ENCODE results near the gene TWNK.
A peak's percentile ranks its signal among the peaks of the same experiment; 100 is the strongest.

The TWNK gene

GRCh38 chr10:101012525-101013364 lies 25.4 kb downstream of the TWNK start:
- no peak for TF ChIP-seq EZH2 (IDR thresholded peaks at IDR 0.05; ENCODE audit: borderline replicate concordance, low read length)
- TF ChIP-seq CTCF (IDR thresholded peaks at IDR 0.05; ENCODE audit: low read length): peak; percentile 86
- Histone ChIP-seq H2AFZ (ENCODE audit: low read length) (no peak overlapping the region), H3K79me2 (ENCODE audit: insufficient read depth, low read length) (no peaks in the 10 kb centered on the region), H3K27me3 (ENCODE audit: insufficient read depth, low read length) (no peaks in the 10 kb centered on the region), H3K4me1 (ENCODE audit: insufficient read depth, low read length, severe bottlenecking) (no peaks in the 10 kb centered on the region), H3F3A (ENCODE audit: insufficient read depth, low read length) (no peaks in the 10 kb centered on the region), H3K4me3 (ENCODE audit: low read depth, low read length, poor library complexity, severe bottlenecking) (no peak overlapping the region), H3K9me2 (ENCODE audit: low read depth, low read length) (no peaks in the 10 kb centered on the region), H3K4me2 (ENCODE audit: low read length) (no peak overlapping the region), H3K27ac (ENCODE audit: low read depth, low read length, poor library complexity, severe bottlenecking) (no peak overlapping the region), H3K9me3 (ENCODE audit: low read length) (no peaks in the 10 kb centered on the region), H4K20me1 (ENCODE audit: insufficient read depth, low read length) (no peaks in the 10 kb centered on the region), H3K36me3 (ENCODE audit: insufficient read depth, low read length) (no peaks in the 10 kb centered on the region), H3K9ac (ENCODE audit: low read length) (no peak overlapping the region)

- no peaks in the 10 kb centered on the region for H3K79me2 ChIP-seq (ENCODE audit: insufficient read depth, low read length)
- no peaks in the 10 kb centered on the region for H4K20me1 ChIP-seq (ENCODE audit: insufficient read depth, low read length)
- no peaks in the 10 kb centered on the region for H3K9me3 ChIP-seq (ENCODE audit: low read length)
- no peak overlapping the region for H3K27ac ChIP-seq (ENCODE audit: low read depth, low read length, poor library complexity, severe bottlenecking)
- no peaks in the 10 kb centered on the region for H3K36me3 ChIP-seq (ENCODE audit: insufficient read depth, low read length)
- H3K9ac ChIP-seq (ENCODE audit: low read length): no peak overlapping the region
- H3K9me2 ChIP-seq (ENCODE audit: low read depth, low read length): no peaks in the 10 kb centered on the region
- no peaks in the 10 kb centered on the region for H3F3A ChIP-seq (ENCODE audit: insufficient read depth, low read length)
- no peaks in the 10 kb centered on the region for H3K27me3 ChIP-seq (ENCODE audit: insufficient read depth, low read length)
- H3K4me3 ChIP-seq (ENCODE audit: low read depth, low read length, poor library complexity, severe bottlenecking): no peak overlapping the region
- H2AFZ ChIP-seq (ENCODE audit: low read length): no peak overlapping the region
- TF ChIP-seq EZH2 (IDR thresholded peaks at IDR 0.05; ENCODE audit: borderline replicate concordance, low read length) (no peak), CTCF (IDR thresholded peaks at IDR 0.05; ENCODE audit: low read length) (no peak)
- no peaks in the 10 kb centered on the region for H3K4me1 ChIP-seq (ENCODE audit: insufficient read depth, low read length, severe bottlenecking)
- H3K4me2 ChIP-seq (ENCODE audit: low read length): no peak overlapping the region
These were observed 26.1 kb downstream of the TWNK start for GRCh38 chr10:101013365-101013825.

- no peaks in the 10 kb centered on the region for H3K79me2 ChIP-seq (ENCODE audit: insufficient read depth, low read length)
- H3K27me3 ChIP-seq (ENCODE audit: insufficient read depth, low read length): no peaks in the 10 kb centered on the region
- H4K20me1 ChIP-seq (ENCODE audit: insufficient read depth, low read length): no peaks in the 10 kb centered on the region
- H3K4me2 ChIP-seq (ENCODE audit: low read length): no peak overlapping the region
- no peaks in the 10 kb centered on the region for H3F3A ChIP-seq (ENCODE audit: insufficient read depth, low read length)
- no peak overlapping the region for H3K4me3 ChIP-seq (ENCODE audit: low read depth, low read length, poor library complexity, severe bottlenecking)
- H3K9me2 ChIP-seq (ENCODE audit: low read depth, low read length): no peaks in the 10 kb centered on the region
- H3K27ac ChIP-seq (ENCODE audit: low read depth, low read length, poor library complexity, severe bottlenecking): no peak overlapping the region
- no peak overlapping the region for H2AFZ ChIP-seq (ENCODE audit: low read length)
- H3K36me3 ChIP-seq (ENCODE audit: insufficient read depth, low read length): no peaks in the 10 kb centered on the region
- H3K9me3 ChIP-seq (ENCODE audit: low read length): no peaks in the 10 kb centered on the region
- TF ChIP-seq CTCF (IDR thresholded peaks at IDR 0.05; ENCODE audit: low read length) (peak; percentile 56), EZH2 (IDR thresholded peaks at IDR 0.05; ENCODE audit: borderline replicate concordance, low read length) (no peak)
- no peaks in the 10 kb centered on the region for H3K4me1 ChIP-seq (ENCODE audit: insufficient read depth, low read length, severe bottlenecking)
- H3K9ac ChIP-seq (ENCODE audit: low read length): no peak overlapping the region
These were observed 27.0 kb downstream of the TWNK start for GRCh38 chr10:101014230-101014884.

Measured in OCI-LY1 (cell line).